DND-41 (cell line): ENCODE data around the gene DYNC1I1.

Experiments used
- EZH2 ChIP-seq: IDR thresholded peaks from 3 replicates; pipeline ENCODE4 v1.6.1; 2012; ENCODE audit warnings: borderline replicate concordance, low read depth, mild to moderate bottlenecking, moderate library complexity, low read length, inconsistent platforms; ENCODE audit not compliant: severe bottlenecking
- TF ChIP-seq, protein P1 (sequence below): IDR thresholded peaks from 2 replicates; pipeline ENCODE4 v1.5.1; 2012; ENCODE audit warnings: borderline replicate concordance, low read length, moderate library complexity, mild to moderate bottlenecking; ENCODE audit not compliant: poor library complexity, severe bottlenecking; ENCODE audit errors: extremely low read depth

- TF ChIP-seq, protein P1, sequence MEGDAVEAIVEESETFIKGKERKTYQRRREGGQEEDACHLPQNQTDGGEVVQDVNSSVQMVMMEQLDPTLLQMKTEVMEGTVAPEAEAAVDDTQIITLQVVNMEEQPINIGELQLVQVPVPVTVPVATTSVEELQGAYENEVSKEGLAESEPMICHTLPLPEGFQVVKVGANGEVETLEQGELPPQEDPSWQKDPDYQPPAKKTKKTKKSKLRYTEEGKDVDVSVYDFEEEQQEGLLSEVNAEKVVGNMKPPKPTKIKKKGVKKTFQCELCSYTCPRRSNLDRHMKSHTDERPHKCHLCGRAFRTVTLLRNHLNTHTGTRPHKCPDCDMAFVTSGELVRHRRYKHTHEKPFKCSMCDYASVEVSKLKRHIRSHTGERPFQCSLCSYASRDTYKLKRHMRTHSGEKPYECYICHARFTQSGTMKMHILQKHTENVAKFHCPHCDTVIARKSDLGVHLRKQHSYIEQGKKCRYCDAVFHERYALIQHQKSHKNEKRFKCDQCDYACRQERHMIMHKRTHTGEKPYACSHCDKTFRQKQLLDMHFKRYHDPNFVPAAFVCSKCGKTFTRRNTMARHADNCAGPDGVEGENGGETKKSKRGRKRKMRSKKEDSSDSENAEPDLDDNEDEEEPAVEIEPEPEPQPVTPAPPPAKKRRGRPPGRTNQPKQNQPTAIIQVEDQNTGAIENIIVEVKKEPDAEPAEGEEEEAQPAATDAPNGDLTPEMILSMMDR, result no peak
- no peak for TF ChIP-seq EZH2
These were observed 12.4 kb downstream of the DYNC1I1 start for GRCh38 chr7:95784796-95785195.
